Right lobe of liver (tissue), 4 donors: ENCODE data around the gene CLIP4.

Experiments used
- POLR2A ChIP-seq: fragments of 450-650 bp; IDR thresholded peaks from one replicate; pipeline ENCODE4 v1.6.1; 2017; ENCODE audit warnings: antibody characterized with exemption, mild to moderate bottlenecking
- TF ChIP-seq, protein P1 (sequence below), 4 donors: fragments of 200-600 bp in 3 of 4; fragments of 450-650 bp in 1 of 4; IDR thresholded peaks; one replicate each; pipeline versions ENCODE4 v1.5.1 to v1.8.0; 2016 to 2022; ENCODE audit warnings: antibody characterized with exemption in 4 of 4, mild to moderate bottlenecking in 2 of 4
- donor health status: DM: no; HTN: no; CAD: no.
- donor health status: DM: no; HTN: no; CAD: no.
- donor health status: DM: no; HTN: yes; CAD: no.

DNA sequence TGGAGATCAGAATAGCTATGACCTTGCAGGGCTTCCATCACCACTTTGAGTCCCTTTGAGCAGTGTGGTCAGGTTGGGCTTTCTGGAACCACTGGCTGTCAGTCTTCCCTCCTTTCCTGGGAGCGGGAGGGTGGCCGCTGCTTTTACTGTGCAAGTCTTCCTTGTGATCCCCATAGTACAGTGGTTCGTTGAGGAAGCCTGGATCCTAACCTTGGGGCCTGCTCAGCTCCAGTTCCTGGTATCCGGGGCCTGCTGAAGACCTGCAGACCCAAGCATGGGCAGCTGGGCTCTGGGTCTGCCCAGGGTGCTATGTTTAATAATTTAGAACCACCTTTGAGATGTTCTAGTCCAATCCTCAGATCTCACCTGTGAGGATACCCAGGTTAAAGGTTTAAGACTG is 104.2 kb downstream of the CLIP4 start:
- TF ChIP-seq, protein P1, sequence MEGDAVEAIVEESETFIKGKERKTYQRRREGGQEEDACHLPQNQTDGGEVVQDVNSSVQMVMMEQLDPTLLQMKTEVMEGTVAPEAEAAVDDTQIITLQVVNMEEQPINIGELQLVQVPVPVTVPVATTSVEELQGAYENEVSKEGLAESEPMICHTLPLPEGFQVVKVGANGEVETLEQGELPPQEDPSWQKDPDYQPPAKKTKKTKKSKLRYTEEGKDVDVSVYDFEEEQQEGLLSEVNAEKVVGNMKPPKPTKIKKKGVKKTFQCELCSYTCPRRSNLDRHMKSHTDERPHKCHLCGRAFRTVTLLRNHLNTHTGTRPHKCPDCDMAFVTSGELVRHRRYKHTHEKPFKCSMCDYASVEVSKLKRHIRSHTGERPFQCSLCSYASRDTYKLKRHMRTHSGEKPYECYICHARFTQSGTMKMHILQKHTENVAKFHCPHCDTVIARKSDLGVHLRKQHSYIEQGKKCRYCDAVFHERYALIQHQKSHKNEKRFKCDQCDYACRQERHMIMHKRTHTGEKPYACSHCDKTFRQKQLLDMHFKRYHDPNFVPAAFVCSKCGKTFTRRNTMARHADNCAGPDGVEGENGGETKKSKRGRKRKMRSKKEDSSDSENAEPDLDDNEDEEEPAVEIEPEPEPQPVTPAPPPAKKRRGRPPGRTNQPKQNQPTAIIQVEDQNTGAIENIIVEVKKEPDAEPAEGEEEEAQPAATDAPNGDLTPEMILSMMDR (IDR thresholded peaks at IDR 0.05), result no peak
- TF ChIP-seq POLR2A, result no peak
